HG03442 (cell line): ENCODE data around the gene BDH2.

Experiments
- ATAC-seq: cut with Tn5 transposase; IDR thresholded peaks from one replicate; pipeline ENCODE4 v1.9.1; 2021; ENCODE audit warnings: mild to moderate bottlenecking, moderate library complexity; ENCODE audit not compliant: unreplicated experiment

The BDH2 gene

DNA sequence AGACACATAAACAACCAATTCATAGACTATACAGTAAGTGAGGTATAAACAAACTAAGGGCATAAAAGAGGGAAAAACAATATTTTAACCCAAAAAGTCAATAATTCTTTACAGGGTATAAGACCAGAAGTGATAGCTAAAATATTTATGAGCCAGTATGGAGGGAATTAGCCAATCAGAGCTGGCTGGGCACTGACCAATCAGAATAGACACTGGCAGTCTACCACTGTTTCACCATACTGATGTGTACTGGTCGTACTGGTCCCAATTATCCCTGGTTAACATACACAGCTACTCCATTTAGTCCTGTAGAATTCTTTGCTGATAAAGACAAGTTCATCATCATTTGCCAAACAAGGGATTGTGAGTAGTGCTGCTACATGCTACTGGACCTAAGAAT, 70.3 kb downstream of the BDH2 start:
- ATAC-seq, result no peak
